ENCODE measurements around the gene LGR6.

The LGR6 gene

GRCh38 chr1:202233171-202233570, 39.6 kb downstream of the LGR6 start:
- H3K79me2 ChIP-seq = no peaks in the 10 kb centered on the region
- no peak overlapping the region for H2AFZ ChIP-seq
- no peak overlapping the region for H3K4me2 ChIP-seq (ENCODE audit: low read length)
- no peaks in the 10 kb centered on the region for H3K36me3 ChIP-seq (ENCODE audit: control insufficient read depth, insufficient read depth, low read length)
- no peaks in the 10 kb centered on the region for H3K27me3 ChIP-seq (ENCODE audit: control insufficient read depth, insufficient read depth, low read length)
- H3K4me1 ChIP-seq = no peaks in the 10 kb centered on the region
- no peak overlapping the region for H3K27ac ChIP-seq
- TF ChIP-seq, protein P1, sequence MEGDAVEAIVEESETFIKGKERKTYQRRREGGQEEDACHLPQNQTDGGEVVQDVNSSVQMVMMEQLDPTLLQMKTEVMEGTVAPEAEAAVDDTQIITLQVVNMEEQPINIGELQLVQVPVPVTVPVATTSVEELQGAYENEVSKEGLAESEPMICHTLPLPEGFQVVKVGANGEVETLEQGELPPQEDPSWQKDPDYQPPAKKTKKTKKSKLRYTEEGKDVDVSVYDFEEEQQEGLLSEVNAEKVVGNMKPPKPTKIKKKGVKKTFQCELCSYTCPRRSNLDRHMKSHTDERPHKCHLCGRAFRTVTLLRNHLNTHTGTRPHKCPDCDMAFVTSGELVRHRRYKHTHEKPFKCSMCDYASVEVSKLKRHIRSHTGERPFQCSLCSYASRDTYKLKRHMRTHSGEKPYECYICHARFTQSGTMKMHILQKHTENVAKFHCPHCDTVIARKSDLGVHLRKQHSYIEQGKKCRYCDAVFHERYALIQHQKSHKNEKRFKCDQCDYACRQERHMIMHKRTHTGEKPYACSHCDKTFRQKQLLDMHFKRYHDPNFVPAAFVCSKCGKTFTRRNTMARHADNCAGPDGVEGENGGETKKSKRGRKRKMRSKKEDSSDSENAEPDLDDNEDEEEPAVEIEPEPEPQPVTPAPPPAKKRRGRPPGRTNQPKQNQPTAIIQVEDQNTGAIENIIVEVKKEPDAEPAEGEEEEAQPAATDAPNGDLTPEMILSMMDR (IDR thresholded peaks at IDR 0.05) = no peak
- no peaks in the 10 kb centered on the region for H3K9me3 ChIP-seq (ENCODE audit: control insufficient read depth, low read length)
- no peak overlapping the region for H3K4me3 ChIP-seq (ENCODE audit: low read depth, low read length)
- H3K9ac ChIP-seq = no peak overlapping the region

DNA sequence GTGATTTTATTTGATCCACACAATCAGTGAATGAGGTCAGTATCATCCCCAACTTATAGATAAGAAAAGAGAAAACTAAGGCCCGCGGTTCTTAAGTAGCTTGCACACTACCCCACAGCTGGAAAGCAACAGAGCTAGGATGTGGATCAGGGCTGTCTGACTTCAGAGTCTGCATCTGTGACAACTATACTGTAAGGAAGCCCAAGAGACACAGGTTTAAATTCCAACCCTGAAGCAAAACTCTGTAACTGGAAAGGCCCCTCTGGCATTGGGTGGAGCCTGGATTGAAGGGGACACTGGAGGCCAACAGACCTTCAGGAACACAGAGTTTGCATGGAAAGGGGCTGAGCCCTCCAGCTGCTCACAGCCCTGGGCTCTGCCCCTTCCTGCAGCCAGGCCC, 40.2 kb downstream of the LGR6 start:
- Histone ChIP-seq H2AFZ (no peak overlapping the region), H3K79me2 (no peaks in the 10 kb centered on the region), H3K27ac (no peak overlapping the region), H3K9me3 (ENCODE audit: control insufficient read depth, low read length) (no peaks in the 10 kb centered on the region), H3K4me2 (ENCODE audit: low read length) (no peak overlapping the region), H3K9ac (no peak overlapping the region), H3K36me3 (ENCODE audit: control insufficient read depth, insufficient read depth, low read length) (no peaks in the 10 kb centered on the region), H3K4me1 (no peaks in the 10 kb centered on the region), H3K27me3 (ENCODE audit: control insufficient read depth, insufficient read depth, low read length) (no peaks in the 10 kb centered on the region), H3K4me3 (ENCODE audit: low read depth, low read length) (no peak overlapping the region)
- TF ChIP-seq, protein P1 (IDR thresholded peaks at IDR 0.05) = no peak

DNA sequence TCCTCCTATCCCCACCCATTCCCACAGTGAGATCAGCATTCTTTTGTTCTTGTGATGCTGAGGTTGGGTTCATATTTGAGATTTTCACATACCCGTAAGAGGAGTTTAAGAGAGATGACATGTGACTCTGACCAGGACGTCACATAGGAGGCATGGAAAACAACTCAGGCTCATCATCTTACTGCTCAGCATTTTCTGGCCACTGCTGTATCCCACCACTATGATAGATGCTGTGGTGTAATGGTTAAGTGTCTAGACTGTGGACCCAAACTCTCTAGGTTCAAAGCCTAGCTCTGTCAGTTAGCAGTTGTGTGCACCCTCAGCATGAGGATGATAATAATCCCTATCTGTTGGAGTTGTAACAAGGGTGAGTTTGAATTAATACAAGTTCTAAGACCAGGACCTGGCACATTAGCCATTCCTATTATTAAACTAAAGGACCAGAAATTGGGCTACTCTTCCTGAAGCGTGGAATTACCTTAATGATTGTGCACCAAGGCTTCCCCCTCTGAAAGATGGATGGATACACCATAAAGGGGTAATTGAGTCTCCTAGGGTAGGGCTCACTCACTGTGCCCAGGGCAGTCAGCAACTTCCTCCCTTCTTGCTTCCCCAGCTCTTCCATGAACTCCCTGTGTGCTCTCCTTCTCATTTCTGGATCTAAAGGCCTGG, 40.9 kb downstream of the LGR6 start:
- no peak overlapping the region for H3K4me3 ChIP-seq (ENCODE audit: low read depth, low read length)
- H3K4me1 ChIP-seq = no peaks in the 10 kb centered on the region
- H3K9ac ChIP-seq = no peak overlapping the region
- no peaks in the 10 kb centered on the region for H3K36me3 ChIP-seq (ENCODE audit: control insufficient read depth, insufficient read depth, low read length)
- no peaks in the 10 kb centered on the region for H3K27me3 ChIP-seq (ENCODE audit: control insufficient read depth, insufficient read depth, low read length)
- H3K79me2 ChIP-seq = no peaks in the 10 kb centered on the region
- no peaks in the 10 kb centered on the region for H3K9me3 ChIP-seq (ENCODE audit: control insufficient read depth, low read length)
- H3K4me2 ChIP-seq (ENCODE audit: low read length) = no peak overlapping the region
- H2AFZ ChIP-seq = no peak overlapping the region
- TF ChIP-seq, protein P1 (IDR thresholded peaks at IDR 0.05) = no peak
- no peak overlapping the region for H3K27ac ChIP-seq

DNA sequence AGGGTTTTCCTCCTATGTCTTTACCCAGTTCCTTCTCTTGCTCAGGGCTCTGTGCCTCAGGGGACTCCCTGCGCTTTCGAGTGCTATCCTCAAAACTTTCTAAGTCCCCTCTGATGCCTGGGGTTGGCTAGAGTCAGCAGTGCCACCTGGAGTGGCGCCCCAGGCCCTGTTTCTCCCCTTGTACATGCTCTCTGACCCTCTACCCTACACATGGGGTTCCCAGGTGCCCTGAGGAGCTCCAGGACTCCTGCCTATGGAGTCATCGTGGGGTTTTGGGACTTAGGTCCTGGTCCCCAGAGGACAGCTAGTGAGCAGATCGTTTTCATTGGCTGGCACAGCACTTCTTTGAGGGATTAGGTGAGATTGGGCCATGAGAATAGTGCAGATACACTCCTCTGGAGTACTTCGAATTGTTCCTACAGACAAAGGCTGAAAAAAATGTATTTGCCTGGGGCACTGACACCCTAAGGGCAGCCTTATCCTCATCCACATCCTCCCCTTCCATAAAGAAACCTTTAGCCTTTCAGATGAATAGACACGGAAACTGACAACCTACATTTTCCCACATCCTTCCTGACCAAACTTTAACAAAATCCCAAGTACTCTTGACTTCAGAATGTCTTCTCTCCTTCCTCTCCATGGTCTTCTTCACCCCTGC, 41.5 kb downstream of the LGR6 start:
- TF ChIP-seq, protein P1 (IDR thresholded peaks at IDR 0.05) = no peak
- Histone ChIP-seq H3K4me2 (ENCODE audit: low read length) (no peak overlapping the region), H3K9ac (no peak overlapping the region), H3K4me3 (ENCODE audit: low read depth, low read length) (no peak overlapping the region), H3K4me1 (no peaks in the 10 kb centered on the region), H3K79me2 (no peaks in the 10 kb centered on the region), H3K27me3 (ENCODE audit: control insufficient read depth, insufficient read depth, low read length) (no peaks in the 10 kb centered on the region), H3K27ac (no peak overlapping the region), H2AFZ (no peak overlapping the region), H3K9me3 (ENCODE audit: control insufficient read depth, low read length) (no peaks in the 10 kb centered on the region), H3K36me3 (ENCODE audit: control insufficient read depth, insufficient read depth, low read length) (no peaks in the 10 kb centered on the region)
